ENCODE results near the gene ANGPTL2. TPM values are rescaled to one million over a fixed set of nuclear protein-coding genes. Genes with fewer than 3 reads are reported as not detected.

ANGPTL2 gene
- total and polyA plus RNA-seq, 4 donors: 0.93 to 3.2 (median 1.9) TPM

DNA sequence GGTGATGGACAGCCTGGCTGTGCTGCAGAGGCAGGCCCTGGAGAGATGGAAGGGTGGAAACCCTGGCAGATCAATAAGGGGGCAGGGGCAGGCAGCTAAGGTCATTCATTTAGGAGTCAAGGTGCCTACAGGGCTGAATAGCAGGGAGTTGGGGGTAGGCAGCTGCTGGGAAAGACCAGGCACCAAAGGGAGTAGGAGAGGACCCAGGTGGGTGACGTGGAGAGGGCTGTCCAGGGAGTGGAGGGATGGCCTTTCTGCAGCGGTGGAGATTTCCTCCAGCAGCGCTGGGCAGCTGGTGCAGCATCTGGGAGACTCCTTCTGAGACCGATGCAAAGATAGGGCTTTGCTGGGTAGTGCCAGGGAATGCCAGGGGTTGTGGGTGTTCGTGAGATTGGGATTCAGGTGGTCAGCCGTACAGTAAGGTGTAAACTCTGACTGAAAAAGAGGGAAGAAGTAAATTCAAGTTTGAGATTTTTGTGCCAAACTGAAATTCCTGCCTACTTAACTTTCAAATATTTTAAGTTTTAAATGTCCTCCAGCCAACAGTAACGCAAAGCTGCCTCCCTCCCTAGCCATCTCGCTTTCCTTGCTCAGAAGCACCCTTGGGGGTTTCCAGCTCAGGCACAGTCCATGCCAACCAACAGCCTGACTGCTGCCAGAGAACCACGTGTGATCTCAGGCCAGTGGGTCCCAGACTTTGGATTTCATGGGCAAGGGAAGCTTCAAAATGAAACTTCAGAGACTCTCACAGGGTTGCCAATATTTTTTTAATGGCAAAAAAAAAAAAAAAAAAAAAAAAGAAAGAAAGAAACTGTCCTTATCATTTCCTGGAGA, 18.6 kb upstream of the ANGPTL2 start:
- Histone ChIP-seq H3K4me3 (ENCODE audit: low read depth in 1 of 3, low read length in 3 of 3) (no peak overlapping the region), H3K9me3 (ENCODE audit: control insufficient read depth in 4 of 4, low read length in 3 of 4) (no peaks in the 10 kb centered on the region), H3K4me1 (ENCODE audit: control insufficient read depth in 4 of 4, insufficient read depth in 4 of 4, low read length in 3 of 4) (peaks cover 0 to 24% (median 14%) of the 10 kb centered on the region in 4 donors), H3K36me3 (ENCODE audit: control insufficient read depth in 4 of 4, insufficient read depth in 3 of 4, low read depth in 1 of 4, low read length in 3 of 4) (no peaks in the 10 kb centered on the region), H3K27me3 (ENCODE audit: control insufficient read depth in 4 of 4, insufficient read depth in 4 of 4, low read length in 3 of 4) (no peaks in the 10 kb centered on the region), H3K27ac (ENCODE audit: low read depth in 1 of 2, low read length in 2 of 2) (peak overlapping the region in 1 of 2 donors; percentile 26), H3K9ac (ENCODE audit: low read depth in 1 of 2, low read length in 2 of 2) (no peak overlapping the region)
- TF ChIP-seq SP1 (IDR thresholded peaks at IDR 0.05) (no peak), HNF4A (conservative IDR thresholded peaks at IDR 0.05) (peak in 1 of 2 donors; percentile 33), JUND (IDR thresholded peaks at IDR 0.05) (no peak), HNF4G (IDR thresholded peaks at IDR 0.05) (no peak), FOXA1 (IDR thresholded peaks at IDR 0.05) (no peak)
- TF ChIP-seq, protein P1, sequence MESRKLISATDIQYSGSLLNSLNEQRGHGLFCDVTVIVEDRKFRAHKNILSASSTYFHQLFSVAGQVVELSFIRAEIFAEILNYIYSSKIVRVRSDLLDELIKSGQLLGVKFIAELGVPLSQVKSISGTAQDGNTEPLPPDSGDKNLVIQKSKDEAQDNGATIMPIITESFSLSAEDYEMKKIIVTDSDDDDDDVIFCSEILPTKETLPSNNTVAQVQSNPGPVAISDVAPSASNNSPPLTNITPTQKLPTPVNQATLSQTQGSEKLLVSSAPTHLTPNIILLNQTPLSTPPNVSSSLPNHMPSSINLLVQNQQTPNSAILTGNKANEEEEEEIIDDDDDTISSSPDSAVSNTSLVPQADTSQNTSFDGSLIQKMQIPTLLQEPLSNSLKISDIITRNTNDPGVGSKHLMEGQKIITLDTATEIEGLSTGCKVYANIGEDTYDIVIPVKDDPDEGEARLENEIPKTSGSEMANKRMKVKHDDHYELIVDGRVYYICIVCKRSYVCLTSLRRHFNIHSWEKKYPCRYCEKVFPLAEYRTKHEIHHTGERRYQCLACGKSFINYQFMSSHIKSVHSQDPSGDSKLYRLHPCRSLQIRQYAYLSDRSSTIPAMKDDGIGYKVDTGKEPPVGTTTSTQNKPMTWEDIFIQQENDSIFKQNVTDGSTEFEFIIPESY (IDR thresholded peaks at IDR 0.05): no peak
- TF ChIP-seq, protein P2, sequence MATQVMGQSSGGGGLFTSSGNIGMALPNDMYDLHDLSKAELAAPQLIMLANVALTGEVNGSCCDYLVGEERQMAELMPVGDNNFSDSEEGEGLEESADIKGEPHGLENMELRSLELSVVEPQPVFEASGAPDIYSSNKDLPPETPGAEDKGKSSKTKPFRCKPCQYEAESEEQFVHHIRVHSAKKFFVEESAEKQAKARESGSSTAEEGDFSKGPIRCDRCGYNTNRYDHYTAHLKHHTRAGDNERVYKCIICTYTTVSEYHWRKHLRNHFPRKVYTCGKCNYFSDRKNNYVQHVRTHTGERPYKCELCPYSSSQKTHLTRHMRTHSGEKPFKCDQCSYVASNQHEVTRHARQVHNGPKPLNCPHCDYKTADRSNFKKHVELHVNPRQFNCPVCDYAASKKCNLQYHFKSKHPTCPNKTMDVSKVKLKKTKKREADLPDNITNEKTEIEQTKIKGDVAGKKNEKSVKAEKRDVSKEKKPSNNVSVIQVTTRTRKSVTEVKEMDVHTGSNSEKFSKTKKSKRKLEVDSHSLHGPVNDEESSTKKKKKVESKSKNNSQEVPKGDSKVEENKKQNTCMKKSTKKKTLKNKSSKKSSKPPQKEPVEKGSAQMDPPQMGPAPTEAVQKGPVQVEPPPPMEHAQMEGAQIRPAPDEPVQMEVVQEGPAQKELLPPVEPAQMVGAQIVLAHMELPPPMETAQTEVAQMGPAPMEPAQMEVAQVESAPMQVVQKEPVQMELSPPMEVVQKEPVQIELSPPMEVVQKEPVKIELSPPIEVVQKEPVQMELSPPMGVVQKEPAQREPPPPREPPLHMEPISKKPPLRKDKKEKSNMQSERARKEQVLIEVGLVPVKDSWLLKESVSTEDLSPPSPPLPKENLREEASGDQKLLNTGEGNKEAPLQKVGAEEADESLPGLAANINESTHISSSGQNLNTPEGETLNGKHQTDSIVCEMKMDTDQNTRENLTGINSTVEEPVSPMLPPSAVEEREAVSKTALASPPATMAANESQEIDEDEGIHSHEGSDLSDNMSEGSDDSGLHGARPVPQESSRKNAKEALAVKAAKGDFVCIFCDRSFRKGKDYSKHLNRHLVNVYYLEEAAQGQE (IDR thresholded peaks at IDR 0.05): no peak
- TF ChIP-seq, protein P3, sequence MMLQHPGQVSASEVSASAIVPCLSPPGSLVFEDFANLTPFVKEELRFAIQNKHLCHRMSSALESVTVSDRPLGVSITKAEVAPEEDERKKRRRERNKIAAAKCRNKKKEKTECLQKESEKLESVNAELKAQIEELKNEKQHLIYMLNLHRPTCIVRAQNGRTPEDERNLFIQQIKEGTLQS (IDR thresholded peaks at IDR 0.05): no peak
- DNase-seq (ENCODE audit: low spot score): peak; percentile 27
- WGBS: 74% methylated on average over 9 of the region's 9 CpGs

DNA sequence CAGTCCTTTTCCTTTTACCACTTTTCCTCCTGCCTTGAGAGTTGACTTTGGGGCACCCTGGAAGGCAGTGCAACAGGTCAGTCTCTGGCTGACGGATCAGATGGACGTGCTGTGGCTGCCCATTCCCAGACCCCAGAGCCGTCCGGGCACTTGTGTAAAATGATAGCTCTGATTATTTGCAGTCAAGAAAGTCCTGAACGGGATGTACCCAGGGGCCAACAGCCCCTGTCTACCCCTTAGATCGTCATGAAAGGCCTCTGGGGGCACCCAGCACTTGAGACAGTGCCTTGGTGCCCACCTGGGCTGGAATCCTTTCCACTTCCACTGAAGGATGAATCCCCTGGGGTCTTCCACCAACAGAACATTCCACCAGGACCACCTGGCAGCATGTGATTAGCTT, 17.7 kb upstream of the ANGPTL2 start:
- TF ChIP-seq RXRA (IDR thresholded peaks at IDR 0.05) (no peak), GABPA (IDR thresholded peaks at IDR 0.05 in 1 of 2, conservative IDR thresholded peaks at IDR 0.05 in 1 of 2) (no peak)
- H3K9ac ChIP-seq (ENCODE audit: low read depth in 1 of 2, low read length in 2 of 2): no peak overlapping the region
- no peak for DNase-seq (ENCODE audit: low spot score)
- no peaks in the 10 kb centered on the region for H3K36me3 ChIP-seq (ENCODE audit: control insufficient read depth in 4 of 4, insufficient read depth in 3 of 4, low read depth in 1 of 4, low read length in 3 of 4)
- 96% methylated on average over 6 of the region's 6 CpGs for WGBS
- H3K9me3 ChIP-seq (ENCODE audit: control insufficient read depth in 4 of 4, low read length in 3 of 4): no peaks in the 10 kb centered on the region
- H3K4me1 ChIP-seq (ENCODE audit: control insufficient read depth in 4 of 4, insufficient read depth in 4 of 4, low read length in 3 of 4): peaks cover 0 to 24% (median 14%) of the 10 kb centered on the region in 4 donors
- H3K4me3 ChIP-seq (ENCODE audit: low read depth in 1 of 3, low read length in 3 of 3): no peak overlapping the region
- no peak overlapping the region for H3K27ac ChIP-seq (ENCODE audit: low read depth in 1 of 2, low read length in 2 of 2)
- no peaks in the 10 kb centered on the region for H3K27me3 ChIP-seq (ENCODE audit: control insufficient read depth in 4 of 4, insufficient read depth in 4 of 4, low read length in 3 of 4)

DNA sequence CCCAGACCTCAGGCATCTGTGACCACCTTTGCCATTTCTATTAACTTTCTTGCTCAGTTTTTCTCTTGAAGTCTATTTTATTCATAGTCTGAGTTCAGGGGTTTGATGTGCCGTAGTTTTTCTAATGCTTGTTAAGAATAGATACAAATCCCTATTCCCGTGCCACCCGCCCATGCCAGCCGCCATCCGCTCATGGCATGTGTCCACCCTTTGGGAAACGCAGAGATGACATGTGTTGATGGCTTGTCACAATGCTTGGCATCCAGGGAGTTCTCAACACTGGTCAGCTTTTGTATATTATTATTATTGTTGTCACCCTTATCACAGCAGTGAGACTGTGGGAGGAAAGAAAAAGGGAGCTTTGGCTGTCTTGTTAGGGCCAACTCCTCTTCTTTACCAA, 17.3 kb upstream of the ANGPTL2 start:
- H3K4me1 ChIP-seq (ENCODE audit: control insufficient read depth in 4 of 4, insufficient read depth in 4 of 4, low read length in 3 of 4): peaks cover 0 to 24% (median 14%) of the 10 kb centered on the region in 4 donors
- H3K27me3 ChIP-seq (ENCODE audit: control insufficient read depth in 4 of 4, insufficient read depth in 4 of 4, low read length in 3 of 4): no peaks in the 10 kb centered on the region
- no peak overlapping the region for H3K4me3 ChIP-seq (ENCODE audit: low read depth in 1 of 3, low read length in 3 of 3)
- no peaks in the 10 kb centered on the region for H3K9me3 ChIP-seq (ENCODE audit: control insufficient read depth in 4 of 4, low read length in 3 of 4)
- 98% methylated on average over 6 of the region's 6 CpGs for WGBS
- DNase-seq (ENCODE audit: low spot score): no peak
- no peak overlapping the region for H3K9ac ChIP-seq (ENCODE audit: low read depth in 1 of 2, low read length in 2 of 2)
- no peaks in the 10 kb centered on the region for H3K36me3 ChIP-seq (ENCODE audit: control insufficient read depth in 4 of 4, insufficient read depth in 3 of 4, low read depth in 1 of 4, low read length in 3 of 4)
- H3K27ac ChIP-seq (ENCODE audit: low read depth in 1 of 2, low read length in 2 of 2): no peak overlapping the region
- TF ChIP-seq SP1 (IDR thresholded peaks at IDR 0.05) (no peak), RXRA (IDR thresholded peaks at IDR 0.05) (no peak), TAF1 (conservative IDR thresholded peaks at IDR 0.05) (no peak), JUND (IDR thresholded peaks at IDR 0.05) (no peak), RAD21 (IDR thresholded peaks at IDR 0.05) (no peak), YY1 (IDR thresholded peaks at IDR 0.05) (no peak)
- TF ChIP-seq, protein P4, sequence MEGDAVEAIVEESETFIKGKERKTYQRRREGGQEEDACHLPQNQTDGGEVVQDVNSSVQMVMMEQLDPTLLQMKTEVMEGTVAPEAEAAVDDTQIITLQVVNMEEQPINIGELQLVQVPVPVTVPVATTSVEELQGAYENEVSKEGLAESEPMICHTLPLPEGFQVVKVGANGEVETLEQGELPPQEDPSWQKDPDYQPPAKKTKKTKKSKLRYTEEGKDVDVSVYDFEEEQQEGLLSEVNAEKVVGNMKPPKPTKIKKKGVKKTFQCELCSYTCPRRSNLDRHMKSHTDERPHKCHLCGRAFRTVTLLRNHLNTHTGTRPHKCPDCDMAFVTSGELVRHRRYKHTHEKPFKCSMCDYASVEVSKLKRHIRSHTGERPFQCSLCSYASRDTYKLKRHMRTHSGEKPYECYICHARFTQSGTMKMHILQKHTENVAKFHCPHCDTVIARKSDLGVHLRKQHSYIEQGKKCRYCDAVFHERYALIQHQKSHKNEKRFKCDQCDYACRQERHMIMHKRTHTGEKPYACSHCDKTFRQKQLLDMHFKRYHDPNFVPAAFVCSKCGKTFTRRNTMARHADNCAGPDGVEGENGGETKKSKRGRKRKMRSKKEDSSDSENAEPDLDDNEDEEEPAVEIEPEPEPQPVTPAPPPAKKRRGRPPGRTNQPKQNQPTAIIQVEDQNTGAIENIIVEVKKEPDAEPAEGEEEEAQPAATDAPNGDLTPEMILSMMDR (IDR thresholded peaks at IDR 0.05; ENCODE audit: low read depth, low read length, missing input control): no peak
- TF ChIP-seq, protein P2 (IDR thresholded peaks at IDR 0.05): no peak
- TF ChIP-seq, protein P5, sequence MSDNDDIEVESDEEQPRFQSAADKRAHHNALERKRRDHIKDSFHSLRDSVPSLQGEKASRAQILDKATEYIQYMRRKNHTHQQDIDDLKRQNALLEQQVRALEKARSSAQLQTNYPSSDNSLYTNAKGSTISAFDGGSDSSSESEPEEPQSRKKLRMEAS (IDR thresholded peaks at IDR 0.05): no peak
